HFFc6 (cell line): ENCODE data around the gene PPP5C. TPM values are rescaled to one million over a fixed set of nuclear protein-coding genes. Genes with fewer than 3 reads are reported as not detected.
"Not testable (repeated sequence)": the region's sequence is repeated elsewhere in the genome, so short reads cannot be mapped to it uniquely, and the experiment has no call there.

Experiments
- DNase-seq: peaks from one replicate; pipeline ENCODE4 v3.0.0-alpha.2; 2018
- H3K27ac Mint-ChIP-seq: 2 replicates; pipeline ENCODE4 v1.8.0; 2020; ENCODE audit warnings: mild to moderate bottlenecking, mixed read lengths
- H3K27me3 Mint-ChIP-seq: 2 replicates; pipeline ENCODE4 v1.8.0; 2021; ENCODE audit warnings: mild to moderate bottlenecking, moderate library complexity, mixed read lengths; ENCODE audit not compliant: insufficient read depth
- H3K36me3 Mint-ChIP-seq: 2 replicates; pipeline ENCODE4 v1.8.0; 2021; ENCODE audit warnings: low read depth, mixed read lengths
- H3K4me1 Mint-ChIP-seq: 2 replicates; pipeline ENCODE4 v1.8.0; 2020; ENCODE audit warnings: low read depth, mixed read lengths
- H3K4me3 Mint-ChIP-seq: 2 replicates; pipeline ENCODE4 v1.8.0; 2020; ENCODE audit warnings: mild to moderate bottlenecking, moderate library complexity, mixed read lengths
- H3K9me3 Mint-ChIP-seq: 2 replicates; pipeline ENCODE4 v1.8.0; 2020; ENCODE audit warnings: mild to moderate bottlenecking, mixed read lengths
- CTCF ChIP-seq: fragments of 200-600 bp; sonication (generic); IDR thresholded peaks from 2 replicates; pipeline ENCODE4 v1.5.0; 2021; ENCODE audit warnings: antibody characterized with exemption, mild to moderate bottlenecking
- total RNA-seq, 6 experiments: library from RNA; stranded (reverse); fragmentation: NEBNext Ultra II Directional; extraction: Animal tissue kit (Norgen Biotek cat#: 25700); gene quantifications; 2 replicates in 1 of 6; 3 replicates in 5 of 6; pipeline ENCODE4 v1.2.3, GENCODE V29; 2021

PPP5C gene
- total RNA-seq, 6 experiments from 2014 or later = 62.8 to 80.6 (median 76.3) TPM

DNA sequence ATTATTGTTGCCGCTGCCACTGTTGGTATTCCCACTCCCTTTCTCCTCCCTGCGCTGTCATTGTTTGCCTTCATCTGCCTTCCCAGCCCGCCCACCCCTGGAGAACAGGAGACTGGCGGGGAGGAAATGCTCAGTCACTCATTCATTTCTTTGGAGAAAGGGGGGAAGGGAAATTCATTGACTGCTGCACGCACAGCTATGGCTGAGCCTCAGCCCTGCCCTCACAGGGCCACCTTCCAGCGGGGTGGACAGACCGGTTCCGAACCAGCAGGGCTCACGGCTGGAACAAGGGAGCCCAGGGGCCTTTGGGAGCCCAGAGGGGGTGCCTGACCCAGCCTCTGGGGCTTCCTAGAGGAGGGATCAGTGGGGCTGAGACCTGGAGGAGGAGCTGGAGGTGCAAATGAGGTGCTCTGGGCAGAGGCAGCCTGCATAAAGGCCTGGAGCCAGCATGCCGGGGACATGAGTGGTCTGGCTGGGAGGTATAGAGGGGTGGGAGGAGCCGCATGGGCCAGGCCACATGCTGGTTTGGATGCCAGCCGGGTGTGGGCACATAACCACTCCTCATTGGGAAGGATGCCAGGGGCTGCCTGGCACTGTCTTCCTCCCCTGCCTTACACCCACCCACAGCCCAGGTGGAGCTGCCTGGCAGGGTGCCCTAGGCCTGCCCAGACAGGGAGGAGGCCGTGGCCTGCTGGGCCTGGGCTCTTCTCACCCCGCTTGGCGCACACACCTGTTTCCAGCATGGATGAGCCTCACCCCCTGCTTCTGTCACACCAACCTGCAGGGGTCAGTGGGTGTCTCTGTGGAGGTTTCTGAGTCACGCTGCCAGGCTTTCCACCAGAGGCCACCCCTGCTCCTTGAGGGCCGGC is 26.8 kb downstream of the PPP5C start:
- Mint-ChIP-seq H3K36me3 (peaks cover 19% of the 10 kb centered on the region), H3K9me3 (no peaks in the 10 kb centered on the region), H3K4me3 (peak overlapping the region; percentile 56)

DNA sequence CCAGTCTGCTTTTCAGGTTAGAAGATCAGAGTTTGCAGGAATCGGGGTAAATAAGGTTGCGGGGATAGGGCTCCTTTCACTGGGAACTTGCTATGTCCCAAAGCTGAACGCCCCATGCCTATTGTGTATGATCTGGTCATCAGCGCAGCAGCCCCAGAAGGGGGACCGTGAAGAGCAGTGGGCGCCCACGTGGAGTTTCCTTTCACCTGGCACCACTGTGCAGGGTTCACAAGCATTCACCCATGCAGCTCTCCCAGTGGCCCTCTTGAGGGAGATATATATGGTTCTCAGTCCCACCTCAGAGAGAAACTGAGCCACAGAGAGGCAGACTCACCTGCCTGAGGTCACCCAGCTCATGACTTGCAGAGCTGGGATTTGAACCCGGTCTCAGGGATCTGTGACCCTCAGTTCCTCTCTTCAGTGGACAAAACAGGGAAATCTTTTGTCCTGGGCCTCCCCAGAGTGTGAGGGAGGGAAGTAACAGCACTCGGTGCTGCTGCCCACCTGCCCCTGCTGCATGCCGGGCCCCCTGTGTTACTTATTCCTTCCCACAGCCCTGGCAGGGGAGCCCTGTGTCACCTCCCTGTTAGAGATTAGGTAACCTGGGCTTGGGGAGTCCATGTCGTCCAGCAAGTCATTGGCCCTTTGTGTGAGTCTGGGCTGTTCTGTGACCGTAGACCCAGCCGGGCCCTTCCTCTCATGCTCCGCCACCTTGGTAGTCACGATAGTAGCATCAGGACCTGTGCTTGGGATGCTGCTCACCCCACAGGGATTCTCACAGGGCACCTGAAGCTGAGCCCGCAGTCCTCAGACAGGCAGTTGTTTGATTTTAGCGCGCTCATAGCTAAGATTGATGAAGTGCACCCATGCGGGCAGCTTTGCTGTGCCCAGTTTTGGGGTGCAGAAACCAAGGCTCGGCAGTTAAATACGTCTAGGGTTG is 27.9 kb downstream of the PPP5C start:
- peak overlapping the region; percentile 85; the same call in 1 of the 2 replicates for H3K27ac Mint-ChIP-seq

More for the DNA sequence above, 26.8 kb downstream of the PPP5C start:
- H3K27me3 Mint-ChIP-seq = no peaks in the 10 kb centered on the region
- peak overlapping the region; percentile 85 for H3K27ac Mint-ChIP-seq
- H3K4me1 Mint-ChIP-seq = peaks cover 65% of the 10 kb centered on the region
- DNase-seq = peak; percentile 56
- TF ChIP-seq CTCF = peak; percentile 32; the same call in 1 of the 2 replicates

GRCh38 chr19:46375476-46376067 is 28.7 kb downstream of the PPP5C start:
- DNase-seq, H3K27me3 Mint-ChIP-seq, H3K4me3 Mint-ChIP-seq, H3K9me3 Mint-ChIP-seq: not testable (repeated sequence)
- peaks cover 83% of the 10 kb centered on the region for H3K4me1 Mint-ChIP-seq
- H3K27ac Mint-ChIP-seq = peak overlapping the region; percentile 12
- H3K36me3 Mint-ChIP-seq = peaks cover 30% of the 10 kb centered on the region

More for the DNA sequence above, 27.9 kb downstream of the PPP5C start:
- no peaks in the 10 kb centered on the region for H3K27me3 Mint-ChIP-seq
- no peaks in the 10 kb centered on the region for H3K9me3 Mint-ChIP-seq
- peaks cover 25% of the 10 kb centered on the region for H3K36me3 Mint-ChIP-seq
- H3K4me1 Mint-ChIP-seq = peaks cover 75% of the 10 kb centered on the region
- no peak overlapping the region for H3K4me3 Mint-ChIP-seq
- DNase-seq = no peak
- no peak for TF ChIP-seq CTCF

GRCh38 chr19:46376241-46377153 is 29.6 kb downstream of the PPP5C start:
- no peak for TF ChIP-seq CTCF
- Mint-ChIP-seq H3K9me3 (no peaks in the 10 kb centered on the region), H3K27me3 (no peaks in the 10 kb centered on the region), H3K4me3 (no peak overlapping the region), H3K36me3 (peaks cover 37% of the 10 kb centered on the region), H3K27ac (peak overlapping the region; percentile 89), H3K4me1 (peaks cover 86% of the 10 kb centered on the region)
- DNase-seq = no peak

- H3K4me3 Mint-ChIP-seq = peak overlapping the region; percentile 72
- DNase-seq = peak; percentile 89
- H3K9me3 Mint-ChIP-seq = no peaks in the 10 kb centered on the region
- peak overlapping the region; percentile 89 for H3K27ac Mint-ChIP-seq
- no peak for TF ChIP-seq CTCF
- peaks cover 37% of the 10 kb centered on the region for H3K36me3 Mint-ChIP-seq
- H3K4me1 Mint-ChIP-seq = peaks cover 68% of the 10 kb centered on the region
- H3K27me3 Mint-ChIP-seq = no peaks in the 10 kb centered on the region
Measured at GRCh38 chr19:46378268-46378667, 31.4 kb downstream of the PPP5C start.
